Measurements from ENCODE around the gene STN1. TPM values are rescaled to one million over a fixed set of nuclear protein-coding genes. Genes with fewer than 3 reads are reported as not detected.

The STN1 gene
- total RNA-seq, 4 donors from 2014 or later = 9.5 to 37.1 (median 18.5) TPM

DNA sequence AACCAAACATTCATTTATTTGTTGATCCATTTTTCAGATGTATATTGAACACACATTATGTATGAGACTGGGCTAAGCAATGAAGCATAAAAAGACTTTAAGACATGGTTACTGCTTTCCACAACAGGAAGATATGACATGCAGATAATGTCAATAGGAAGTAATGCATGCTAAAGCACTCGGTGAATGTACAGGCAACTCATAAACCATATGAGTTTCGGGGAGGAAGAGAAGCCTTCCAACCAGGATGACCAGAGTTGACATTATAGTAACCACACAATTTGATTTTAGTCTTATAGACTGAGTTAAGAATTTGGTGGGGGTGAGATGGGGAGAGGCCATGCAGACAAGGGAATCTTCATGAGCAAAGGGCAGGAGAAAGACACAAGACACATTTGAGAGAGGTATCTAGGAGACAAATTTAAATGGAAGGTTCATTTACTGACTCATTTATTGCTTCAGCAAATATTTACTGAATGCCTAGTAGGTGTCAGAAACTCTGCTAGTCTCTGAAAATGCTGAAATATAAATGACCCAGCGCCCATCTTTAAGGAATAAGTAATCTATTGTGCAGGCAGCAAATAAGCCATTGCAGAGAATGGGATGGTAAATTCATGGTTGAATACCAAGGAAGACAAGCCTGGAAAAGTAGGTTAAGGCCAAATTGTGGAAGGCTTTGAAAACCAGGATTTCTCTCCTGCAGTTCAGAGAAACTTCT is 30.0 kb upstream of the STN1 start:
- no peaks in the 10 kb centered on the region for H3K27me3 ChIP-seq
- TF ChIP-seq, protein P1, sequence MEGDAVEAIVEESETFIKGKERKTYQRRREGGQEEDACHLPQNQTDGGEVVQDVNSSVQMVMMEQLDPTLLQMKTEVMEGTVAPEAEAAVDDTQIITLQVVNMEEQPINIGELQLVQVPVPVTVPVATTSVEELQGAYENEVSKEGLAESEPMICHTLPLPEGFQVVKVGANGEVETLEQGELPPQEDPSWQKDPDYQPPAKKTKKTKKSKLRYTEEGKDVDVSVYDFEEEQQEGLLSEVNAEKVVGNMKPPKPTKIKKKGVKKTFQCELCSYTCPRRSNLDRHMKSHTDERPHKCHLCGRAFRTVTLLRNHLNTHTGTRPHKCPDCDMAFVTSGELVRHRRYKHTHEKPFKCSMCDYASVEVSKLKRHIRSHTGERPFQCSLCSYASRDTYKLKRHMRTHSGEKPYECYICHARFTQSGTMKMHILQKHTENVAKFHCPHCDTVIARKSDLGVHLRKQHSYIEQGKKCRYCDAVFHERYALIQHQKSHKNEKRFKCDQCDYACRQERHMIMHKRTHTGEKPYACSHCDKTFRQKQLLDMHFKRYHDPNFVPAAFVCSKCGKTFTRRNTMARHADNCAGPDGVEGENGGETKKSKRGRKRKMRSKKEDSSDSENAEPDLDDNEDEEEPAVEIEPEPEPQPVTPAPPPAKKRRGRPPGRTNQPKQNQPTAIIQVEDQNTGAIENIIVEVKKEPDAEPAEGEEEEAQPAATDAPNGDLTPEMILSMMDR (IDR thresholded peaks at IDR 0.05) = no peak
- TF ChIP-seq POLR2A (IDR thresholded peaks at IDR 0.05) = no peak
- no peak overlapping the region for H3K27ac ChIP-seq
- no peaks in the 10 kb centered on the region for H3K36me3 ChIP-seq
- H3K4me3 ChIP-seq = no peak overlapping the region
- DNase-seq = no peak
- no peaks in the 10 kb centered on the region for H3K9me3 ChIP-seq
- no peaks in the 10 kb centered on the region for H3K4me1 ChIP-seq

GRCh38 chr10:103942866-103943265 is 24.9 kb upstream of the STN1 start:
- no peak for DNase-seq
- H3K27ac ChIP-seq = no peak overlapping the region
- H3K4me3 ChIP-seq = no peak overlapping the region
- no peaks in the 10 kb centered on the region for H3K9me3 ChIP-seq
- no peak for TF ChIP-seq POLR2A (IDR thresholded peaks at IDR 0.05)
- TF ChIP-seq, protein P1 (IDR thresholded peaks at IDR 0.05) = no peak
- no peaks in the 10 kb centered on the region for H3K36me3 ChIP-seq
- H3K27me3 ChIP-seq = no peaks in the 10 kb centered on the region
- H3K4me1 ChIP-seq = no peaks in the 10 kb centered on the region

- no peaks in the 10 kb centered on the region for H3K9me3 ChIP-seq
- H3K27ac ChIP-seq = no peak overlapping the region
- H3K4me3 ChIP-seq = no peak overlapping the region
- DNase-seq = no peak
- no peaks in the 10 kb centered on the region for H3K36me3 ChIP-seq
- no peaks in the 10 kb centered on the region for H3K4me1 ChIP-seq
- no peaks in the 10 kb centered on the region for H3K27me3 ChIP-seq
- TF ChIP-seq, protein P1 (IDR thresholded peaks at IDR 0.05) = no peak
- TF ChIP-seq POLR2A (IDR thresholded peaks at IDR 0.05) = no peak
Measured at GRCh38 chr10:103941801-103942200, 23.8 kb upstream of the STN1 start.

GRCh38 chr10:103939522-103939921 is 21.5 kb upstream of the STN1 start:
- no peaks in the 10 kb centered on the region for H3K9me3 ChIP-seq
- no peak for DNase-seq
- no peaks in the 10 kb centered on the region for H3K27me3 ChIP-seq
- no peak overlapping the region for H3K27ac ChIP-seq
- H3K36me3 ChIP-seq = no peaks in the 10 kb centered on the region
- no peak for TF ChIP-seq POLR2A (IDR thresholded peaks at IDR 0.05)
- TF ChIP-seq, protein P1 (IDR thresholded peaks at IDR 0.05) = no peak
- H3K4me1 ChIP-seq = no peaks in the 10 kb centered on the region
- no peak overlapping the region for H3K4me3 ChIP-seq

- H3K36me3 ChIP-seq = no peaks in the 10 kb centered on the region
- H3K27me3 ChIP-seq = no peaks in the 10 kb centered on the region
- no peak overlapping the region for H3K4me3 ChIP-seq
- no peak for DNase-seq
- no peak overlapping the region for H3K27ac ChIP-seq
- no peak for TF ChIP-seq POLR2A (IDR thresholded peaks at IDR 0.05)
- TF ChIP-seq, protein P1 (IDR thresholded peaks at IDR 0.05) = no peak
- H3K4me1 ChIP-seq = no peaks in the 10 kb centered on the region
- no peaks in the 10 kb centered on the region for H3K9me3 ChIP-seq
Measured at GRCh38 chr10:103936022-103936421, 18.0 kb upstream of the STN1 start.

Data from Peyer's patch (tissue), 4 donors.